Activated naive CD8-positive, alpha-beta T cell treated with anti-CD3 and anti-CD28 coated beads, Interleukin-2, amount 10 ng/mL, durations not matched to agents 7 days and 5 days (primary cell): Measurements from ENCODE around the gene ATP12A. TPM values are rescaled to one million over a fixed set of nuclear protein-coding genes. Genes with fewer than 3 reads are reported as not detected.

Source experiments
- ATAC-seq: fragments of 150-1000 bp; cut with Tn5 transposase; one replicate; pipeline ENCODE4 v1.10.0; 2021; ENCODE audit warnings: low read depth, moderate library complexity
- POLR2A ChIA-PET: fragments of 350-600 bp; sonication (Branson Sonifier 250); formaldehyde crosslinking; loops from one replicate; lab custom pipeline; 2021; ENCODE audit warnings: antibody characterized with exemption; lab: Charles Lee
- DNase-seq: peaks from one replicate; pipeline ENCODE4 v3.0.0; 2021
- H3K27ac Mint-ChIP-seq: one replicate; pipeline ENCODE4 v1.8.0; 2022; ENCODE audit warnings: mild to moderate bottlenecking, mixed read lengths
- H3K27me3 Mint-ChIP-seq: one replicate; pipeline ENCODE4 v1.8.0; 2022; ENCODE audit warnings: mild to moderate bottlenecking, moderate library complexity, mixed read lengths
- H3K36me3 Mint-ChIP-seq: one replicate; pipeline ENCODE4 v1.8.0; 2021; ENCODE audit warnings: mild to moderate bottlenecking, mixed read lengths
- H3K4me1 Mint-ChIP-seq: one replicate; pipeline ENCODE4 v1.8.0; 2021; ENCODE audit warnings: mixed read lengths
- H3K4me3 Mint-ChIP-seq: one replicate; pipeline ENCODE4 v1.8.0; 2022; ENCODE audit warnings: mild to moderate bottlenecking, moderate library complexity, mixed read lengths
- H3K9me3 Mint-ChIP-seq: one replicate; pipeline ENCODE4 v1.8.0; 2021; ENCODE audit warnings: mixed read lengths
- total RNA-seq, 2 experiments: library from RNA; stranded (reverse); gene quantifications; one replicate each; pipeline ENCODE4 v1.2.3, GENCODE V29; 2021

Gene ATP12A
- total RNA-seq, 2 experiments from 2014 or later, result not detected

GRCh38 chr13:24651718-24652345 lies 28.4 kb upstream of the ATP12A start:
- Mint-ChIP-seq H3K4me3 (no peak overlapping the region), H3K36me3 (no peaks in the 10 kb centered on the region), H3K27me3 (peaks cover 14% of the 10 kb centered on the region), H3K27ac (no peak overlapping the region), H3K9me3 (no peaks in the 10 kb centered on the region), H3K4me1 (peaks cover 5% of the 10 kb centered on the region)
- DNase-seq (no peak), ATAC-seq (no peak)
- POLR2A ChIA-PET, result interaction anchor here (0.7 kb wide), 1 partner anchor 33 kb away, joined by 3 read pairs; no protein-coding TSS in a partner anchor

- no peak overlapping the region for H3K27ac Mint-ChIP-seq
- no peaks in the 10 kb centered on the region for H3K36me3 Mint-ChIP-seq
- DNase-seq (no peak), ATAC-seq (no peak)
- peaks cover 5% of the 10 kb centered on the region for H3K4me1 Mint-ChIP-seq
- H3K9me3 Mint-ChIP-seq, result no peaks in the 10 kb centered on the region
- H3K27me3 Mint-ChIP-seq, result peaks cover 14% of the 10 kb centered on the region
- POLR2A ChIA-PET, result no interaction called here
- H3K4me3 Mint-ChIP-seq, result no peak overlapping the region
Measured at GRCh38 chr13:24652359-24652758, 27.8 kb upstream of the ATP12A start.

GRCh38 chr13:24654741-24655140 lies 25.5 kb upstream of the ATP12A start:
- DNase-seq (no peak), ATAC-seq (no peak)
- Mint-ChIP-seq H3K4me1 (no peaks in the 10 kb centered on the region), H3K9me3 (no peaks in the 10 kb centered on the region), H3K27me3 (peaks cover 21% of the 10 kb centered on the region), H3K27ac (no peak overlapping the region), H3K36me3 (no peaks in the 10 kb centered on the region), H3K4me3 (no peak overlapping the region)
- POLR2A ChIA-PET, result no interaction called here

GRCh38 chr13:24659239-24659638 lies 21.0 kb upstream of the ATP12A start:
- Mint-ChIP-seq H3K27me3 (peaks cover 31% of the 10 kb centered on the region), H3K4me3 (no peak overlapping the region), H3K4me1 (peaks cover 3% of the 10 kb centered on the region), H3K27ac (no peak overlapping the region), H3K36me3 (no peaks in the 10 kb centered on the region), H3K9me3 (no peaks in the 10 kb centered on the region)
- ATAC-seq (no peak), DNase-seq (no peak)
- POLR2A ChIA-PET, result no interaction called here

- Mint-ChIP-seq H3K4me3 (no peak overlapping the region), H3K27me3 (peaks cover 24% of the 10 kb centered on the region), H3K36me3 (no peaks in the 10 kb centered on the region), H3K4me1 (peaks cover 3% of the 10 kb centered on the region), H3K27ac (no peak overlapping the region), H3K9me3 (no peaks in the 10 kb centered on the region)
- no peak for ATAC-seq
- POLR2A ChIA-PET, result no interaction called here
- DNase-seq, result no peak
Measured at GRCh38 chr13:24660023-24660741, 20.0 kb upstream of the ATP12A start.

GRCh38 chr13:24661713-24662112 lies 18.5 kb upstream of the ATP12A start:
- peaks cover 3% of the 10 kb centered on the region for H3K4me1 Mint-ChIP-seq
- no peak overlapping the region for H3K27ac Mint-ChIP-seq
- no peak for DNase-seq
- peaks cover 19% of the 10 kb centered on the region for H3K27me3 Mint-ChIP-seq
- no peaks in the 10 kb centered on the region for H3K36me3 Mint-ChIP-seq
- POLR2A ChIA-PET, result no interaction called here
- ATAC-seq, result no peak
- H3K4me3 Mint-ChIP-seq, result no peak overlapping the region
- no peaks in the 10 kb centered on the region for H3K9me3 Mint-ChIP-seq

- H3K4me3 Mint-ChIP-seq, result no peak overlapping the region
- POLR2A ChIA-PET, result no interaction called here
- DNase-seq (no peak), ATAC-seq (no peak)
- H3K36me3 Mint-ChIP-seq, result no peaks in the 10 kb centered on the region
- H3K27me3 Mint-ChIP-seq, result peaks cover 19% of the 10 kb centered on the region
- H3K9me3 Mint-ChIP-seq, result no peaks in the 10 kb centered on the region
- no peak overlapping the region for H3K27ac Mint-ChIP-seq
- peaks cover 3% of the 10 kb centered on the region for H3K4me1 Mint-ChIP-seq
Measured at GRCh38 chr13:24662195-24663088, 17.8 kb upstream of the ATP12A start.

GRCh38 chr13:24663089-24663395 lies 17.2 kb upstream of the ATP12A start:
- H3K36me3 Mint-ChIP-seq, result no peaks in the 10 kb centered on the region
- H3K4me1 Mint-ChIP-seq, result peaks cover 3% of the 10 kb centered on the region
- ATAC-seq, result no peak
- H3K27me3 Mint-ChIP-seq, result peaks cover 18% of the 10 kb centered on the region
- POLR2A ChIA-PET, result no interaction called here
- no peak overlapping the region for H3K27ac Mint-ChIP-seq
- no peaks in the 10 kb centered on the region for H3K9me3 Mint-ChIP-seq
- DNase-seq, result no peak
- H3K4me3 Mint-ChIP-seq, result no peak overlapping the region

- no peak overlapping the region for H3K27ac Mint-ChIP-seq
- ATAC-seq (no peak), DNase-seq (no peak)
- H3K9me3 Mint-ChIP-seq, result no peaks in the 10 kb centered on the region
- H3K27me3 Mint-ChIP-seq, result peaks cover 18% of the 10 kb centered on the region
- H3K4me1 Mint-ChIP-seq, result peaks cover 3% of the 10 kb centered on the region
- no peaks in the 10 kb centered on the region for H3K36me3 Mint-ChIP-seq
- H3K4me3 Mint-ChIP-seq, result no peak overlapping the region
- POLR2A ChIA-PET, result no interaction called here
Measured at GRCh38 chr13:24663586-24663985, 16.6 kb upstream of the ATP12A start.

- Mint-ChIP-seq H3K9me3 (no peaks in the 10 kb centered on the region), H3K4me1 (peaks cover 3% of the 10 kb centered on the region), H3K36me3 (no peaks in the 10 kb centered on the region), H3K27ac (no peak overlapping the region), H3K27me3 (peaks cover 13% of the 10 kb centered on the region), H3K4me3 (no peak overlapping the region)
- no peak for DNase-seq
- POLR2A ChIA-PET, result no interaction called here
- no peak for ATAC-seq
Measured at GRCh38 chr13:24664726-24665409, 15.3 kb upstream of the ATP12A start.

GRCh38 chr13:24668511-24668910 lies 11.7 kb upstream of the ATP12A start:
- no peak for ATAC-seq
- no peak for DNase-seq
- H3K27ac Mint-ChIP-seq, result no peak overlapping the region
- H3K4me3 Mint-ChIP-seq, result no peak overlapping the region
- H3K36me3 Mint-ChIP-seq, result no peaks in the 10 kb centered on the region
- POLR2A ChIA-PET, result no interaction called here
- no peaks in the 10 kb centered on the region for H3K9me3 Mint-ChIP-seq
- H3K27me3 Mint-ChIP-seq, result peaks cover 8% of the 10 kb centered on the region
- H3K4me1 Mint-ChIP-seq, result peaks cover 10% of the 10 kb centered on the region

- Mint-ChIP-seq H3K4me1 (peaks cover 10% of the 10 kb centered on the region), H3K27me3 (peaks cover 8% of the 10 kb centered on the region), H3K27ac (no peak overlapping the region), H3K36me3 (no peaks in the 10 kb centered on the region), H3K4me3 (no peak overlapping the region), H3K9me3 (no peaks in the 10 kb centered on the region)
- ATAC-seq (no peak), DNase-seq (no peak)
- POLR2A ChIA-PET, result no interaction called here
Measured at GRCh38 chr13:24668955-24669582, 11.1 kb upstream of the ATP12A start.

- peaks cover 10% of the 10 kb centered on the region for H3K4me1 Mint-ChIP-seq
- no peak for ATAC-seq
Measured at GRCh38 chr13:24670174-24670573, 10.0 kb upstream of the ATP12A start.

More at GRCh38 chr13:24670174-24670573, 10.0 kb upstream of the ATP12A start:
- no peak for DNase-seq
- Mint-ChIP-seq H3K27me3 (peaks cover 8% of the 10 kb centered on the region), H3K4me3 (no peak overlapping the region), H3K9me3 (no peaks in the 10 kb centered on the region), H3K27ac (no peak overlapping the region), H3K36me3 (no peaks in the 10 kb centered on the region)
- POLR2A ChIA-PET, result no interaction called here
